ENCODE data around the gene GCN1.

GCN1 gene

GRCh38 chr12:120090206-120090605 lies 104.3 kb downstream of the GCN1 start:
- no peak for DNase-seq

GRCh38 chr12:120089796-120090195 lies 104.7 kb downstream of the GCN1 start:
- no peak for DNase-seq

DNA sequence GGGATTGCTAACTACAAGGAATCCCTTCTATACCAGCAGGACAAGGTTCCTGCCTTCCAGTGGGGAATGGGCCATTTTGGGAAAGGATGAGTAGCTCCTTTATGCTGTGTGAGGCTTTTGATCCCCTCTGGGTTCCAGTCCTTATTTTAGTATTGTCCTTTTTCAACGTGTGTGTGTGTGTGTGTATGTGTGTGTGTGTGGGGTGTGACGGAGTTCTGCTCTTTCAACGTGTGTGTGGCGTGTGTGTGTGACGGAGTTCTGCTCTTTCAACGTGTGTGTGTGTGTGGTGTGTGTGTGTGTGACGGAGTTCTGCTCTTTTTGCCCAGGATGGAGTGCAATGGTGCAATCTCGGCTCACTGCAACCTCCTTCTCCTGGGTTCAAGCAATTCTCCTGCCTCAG lies 105.4 kb downstream of the GCN1 start:
- DNase-seq = no peak

GRCh38 chr12:120086801-120087621 lies 107.5 kb downstream of the GCN1 start:
- DNase-seq = peak; percentile 98

DNA sequence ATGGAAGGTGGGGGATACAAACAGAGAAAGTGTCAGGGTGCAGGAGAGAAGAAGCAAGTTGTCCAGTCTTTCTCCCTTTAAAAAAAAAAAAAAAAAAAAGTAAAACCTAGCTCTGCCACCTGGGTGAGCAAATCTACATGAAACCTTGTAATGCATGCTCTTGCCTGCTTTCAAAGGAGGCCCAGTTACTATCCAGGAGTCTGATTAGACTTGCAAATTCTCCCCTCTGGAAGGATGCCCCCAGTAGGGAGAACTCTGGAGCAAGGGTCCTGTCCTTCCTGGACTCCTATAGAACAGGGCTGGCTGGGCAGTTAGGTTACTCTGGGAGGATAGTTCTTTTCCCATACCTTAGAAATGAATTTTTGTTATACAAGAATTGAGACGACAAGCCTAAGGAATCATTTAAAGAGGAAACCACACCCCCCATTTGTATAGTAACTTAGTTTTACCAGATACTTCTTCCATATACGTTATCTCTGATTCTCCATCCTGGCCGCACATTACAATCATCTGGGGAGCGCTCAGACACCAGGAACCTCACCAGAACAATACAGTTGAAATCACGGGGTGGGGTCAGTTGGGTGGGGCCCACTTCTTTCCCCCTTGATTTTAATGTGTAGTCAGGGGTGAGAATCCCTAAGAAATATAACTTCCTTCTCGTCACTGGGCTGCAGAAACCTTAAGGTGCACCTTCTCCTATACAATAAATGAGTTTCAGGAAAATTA lies 108.4 kb downstream of the GCN1 start:
- DNase-seq = no peak

DNA sequence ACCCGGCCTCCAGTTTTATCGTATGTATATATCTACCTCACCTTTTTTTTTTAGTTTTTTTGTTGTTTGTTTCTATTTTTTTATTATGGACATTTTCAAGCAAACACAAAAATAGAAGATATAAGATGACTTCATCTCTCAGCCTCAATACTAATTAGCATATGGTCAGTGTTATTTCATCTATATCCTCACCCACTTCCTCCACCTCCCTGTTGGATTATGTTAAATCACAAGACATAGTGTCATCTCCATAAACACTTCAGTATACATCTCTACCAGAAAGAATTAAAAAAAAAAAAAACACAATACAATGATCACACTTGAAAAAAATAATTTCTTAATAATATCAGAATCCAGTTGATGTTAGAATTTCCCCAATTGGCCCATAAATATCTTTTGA lies 112.9 kb downstream of the GCN1 start:
- DNase-seq = peak; percentile 56

DNA sequence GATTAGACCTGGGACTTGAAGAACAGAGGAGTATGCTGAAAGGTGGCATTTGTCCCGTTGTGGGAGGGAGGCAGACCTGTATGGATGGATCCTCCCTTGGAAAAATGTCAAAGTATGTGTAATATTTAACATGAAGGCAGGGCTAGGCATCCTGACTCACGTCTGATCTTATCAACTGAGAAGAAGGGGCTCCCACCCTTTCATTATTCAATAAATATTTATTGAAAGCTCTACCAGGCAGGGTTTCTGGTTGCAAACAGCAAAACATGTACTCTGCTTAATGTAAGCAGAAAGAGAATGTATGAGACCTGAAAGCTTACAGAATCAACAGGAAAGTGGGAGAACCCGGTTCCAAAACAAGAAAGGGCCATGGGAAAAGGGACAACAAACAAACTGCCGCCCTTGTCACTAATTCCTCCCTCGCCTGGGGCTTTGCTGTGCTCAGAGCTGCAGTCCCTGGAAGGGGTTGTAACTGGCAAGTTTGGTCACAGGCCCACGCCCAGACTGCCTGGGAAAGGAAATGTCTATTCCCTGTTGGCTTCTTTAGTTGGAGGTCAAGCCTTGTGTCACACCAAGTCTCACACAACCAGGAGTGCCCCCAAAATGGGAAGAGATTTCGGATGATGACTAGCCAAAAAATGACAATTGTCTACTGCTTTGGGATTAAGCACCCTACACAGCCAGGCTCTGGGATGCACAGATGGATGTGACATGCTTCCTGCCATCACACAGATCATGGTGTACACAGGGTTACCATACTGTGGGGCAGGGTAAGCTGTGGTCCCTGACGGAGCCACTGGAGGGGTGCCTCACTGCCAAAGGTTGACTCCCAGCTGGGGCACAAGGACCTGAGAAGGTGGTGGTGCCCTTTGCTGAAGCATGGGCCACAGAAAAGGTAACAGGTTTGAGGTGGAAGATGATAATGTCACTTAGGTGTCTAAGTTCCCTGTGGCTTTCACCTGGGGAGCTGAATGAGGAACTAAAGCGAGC lies 114.8 kb downstream of the GCN1 start:
- no peak for DNase-seq

GRCh38 chr12:120078868-120079267 lies 115.6 kb downstream of the GCN1 start:
- no peak for DNase-seq

DNA sequence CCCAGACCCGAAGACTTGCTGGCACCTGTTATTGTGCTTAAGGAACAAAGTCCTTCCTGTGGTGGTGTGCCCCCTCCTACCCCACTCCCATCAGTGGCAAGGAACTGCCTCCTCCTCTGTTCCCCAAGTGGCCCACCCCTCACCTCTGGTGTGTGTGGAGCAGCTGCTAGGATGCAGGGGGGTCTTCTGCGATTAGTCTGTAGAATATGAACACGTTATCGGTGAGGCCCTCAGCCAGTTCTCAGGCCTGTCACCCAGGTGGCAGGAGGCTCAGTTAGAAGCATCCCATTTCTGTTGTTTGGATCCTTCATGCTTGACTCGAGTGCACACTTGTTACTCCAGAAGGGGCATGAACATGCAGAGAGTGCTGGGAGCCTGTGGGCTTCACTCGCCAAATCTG lies 117.3 kb downstream of the GCN1 start:
- no peak for DNase-seq
